Measurements from ENCODE around the gene TBC1D2B. TPM values are rescaled to one million over a fixed set of nuclear protein-coding genes. Genes with fewer than 3 reads are reported as not detected.

TBC1D2B gene
- total and polyA plus RNA-seq, 8 donors = 9.3 to 61.7 (median 38.8) TPM

DNA sequence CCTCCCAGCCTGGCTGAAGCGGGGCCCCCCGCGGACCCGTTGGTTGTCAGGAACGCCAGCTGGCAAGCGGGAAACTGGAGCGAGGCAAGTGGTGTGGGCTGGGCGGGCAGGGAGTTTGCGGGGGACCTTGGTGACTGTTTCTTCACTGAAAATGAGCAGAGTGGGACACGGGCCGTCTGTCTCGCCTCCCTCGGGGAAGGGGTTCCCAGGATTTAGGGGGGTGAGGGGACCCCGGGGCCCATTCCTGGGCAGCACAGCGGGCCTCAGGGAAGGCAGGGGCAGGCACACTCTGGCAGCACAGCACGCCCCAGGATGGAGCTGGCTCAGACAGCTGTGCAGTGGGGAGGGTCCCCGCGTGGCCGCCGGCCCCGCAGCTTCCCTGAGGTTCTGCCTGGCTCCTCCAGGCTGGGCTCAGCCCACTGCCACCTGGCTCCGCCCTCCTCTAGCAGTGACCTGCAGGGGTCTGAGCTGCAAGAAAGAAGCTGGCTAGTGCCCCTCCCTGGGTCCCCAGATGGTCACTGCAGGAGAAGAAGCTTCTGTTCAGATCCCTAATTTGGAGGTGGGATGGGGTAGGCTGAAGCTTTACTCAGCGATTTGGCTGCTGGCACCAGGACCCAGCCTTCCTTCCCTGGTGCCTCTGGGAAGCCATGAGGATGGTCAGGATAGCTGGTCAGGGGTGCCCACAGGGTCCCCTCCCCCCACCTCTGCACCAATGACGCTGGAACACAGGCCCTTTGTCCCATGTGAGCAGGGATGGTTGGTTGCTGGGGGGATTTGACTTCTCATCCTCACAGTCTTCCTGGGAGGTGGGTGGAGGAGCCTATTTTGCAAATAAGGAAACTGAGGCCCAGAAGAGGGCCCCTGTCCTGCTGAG lies 90.4 kb downstream of the TBC1D2B start:
- intact Hi-C loops (cut with DNase I; ENCODE audit: low total_unique reads) = no loop called here
- 42 to 58% (median 52%) methylated on average over 11 to 24 of the region's 24 CpGs for WGBS, 5 donors
- no peak for DNase-seq
- no peaks in the 10 kb centered on the region for H3K36me3 ChIP-seq
- TF ChIP-seq POLR2A (IDR thresholded peaks at IDR 0.05) = no peak
- TF ChIP-seq, protein P1, sequence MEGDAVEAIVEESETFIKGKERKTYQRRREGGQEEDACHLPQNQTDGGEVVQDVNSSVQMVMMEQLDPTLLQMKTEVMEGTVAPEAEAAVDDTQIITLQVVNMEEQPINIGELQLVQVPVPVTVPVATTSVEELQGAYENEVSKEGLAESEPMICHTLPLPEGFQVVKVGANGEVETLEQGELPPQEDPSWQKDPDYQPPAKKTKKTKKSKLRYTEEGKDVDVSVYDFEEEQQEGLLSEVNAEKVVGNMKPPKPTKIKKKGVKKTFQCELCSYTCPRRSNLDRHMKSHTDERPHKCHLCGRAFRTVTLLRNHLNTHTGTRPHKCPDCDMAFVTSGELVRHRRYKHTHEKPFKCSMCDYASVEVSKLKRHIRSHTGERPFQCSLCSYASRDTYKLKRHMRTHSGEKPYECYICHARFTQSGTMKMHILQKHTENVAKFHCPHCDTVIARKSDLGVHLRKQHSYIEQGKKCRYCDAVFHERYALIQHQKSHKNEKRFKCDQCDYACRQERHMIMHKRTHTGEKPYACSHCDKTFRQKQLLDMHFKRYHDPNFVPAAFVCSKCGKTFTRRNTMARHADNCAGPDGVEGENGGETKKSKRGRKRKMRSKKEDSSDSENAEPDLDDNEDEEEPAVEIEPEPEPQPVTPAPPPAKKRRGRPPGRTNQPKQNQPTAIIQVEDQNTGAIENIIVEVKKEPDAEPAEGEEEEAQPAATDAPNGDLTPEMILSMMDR (IDR thresholded peaks at IDR 0.05) = no peak
- no peak for TF ChIP-seq POLR2AphosphoS5 (IDR thresholded peaks at IDR 0.05)
- TF ChIP-seq EP300 (IDR thresholded peaks at IDR 0.05) = no peak
- H3K4me3 ChIP-seq = no peak overlapping the region
- H3K9me3 ChIP-seq = no peaks in the 10 kb centered on the region
- H3K27me3 ChIP-seq = peaks cover 0 to 11% (median 7%) of the 10 kb centered on the region in 3 donors
- peaks cover 17 to 51% (median 46%) of the 10 kb centered on the region in 4 donors for H3K4me1 ChIP-seq
- H3K27ac ChIP-seq = no peak overlapping the region

DNA sequence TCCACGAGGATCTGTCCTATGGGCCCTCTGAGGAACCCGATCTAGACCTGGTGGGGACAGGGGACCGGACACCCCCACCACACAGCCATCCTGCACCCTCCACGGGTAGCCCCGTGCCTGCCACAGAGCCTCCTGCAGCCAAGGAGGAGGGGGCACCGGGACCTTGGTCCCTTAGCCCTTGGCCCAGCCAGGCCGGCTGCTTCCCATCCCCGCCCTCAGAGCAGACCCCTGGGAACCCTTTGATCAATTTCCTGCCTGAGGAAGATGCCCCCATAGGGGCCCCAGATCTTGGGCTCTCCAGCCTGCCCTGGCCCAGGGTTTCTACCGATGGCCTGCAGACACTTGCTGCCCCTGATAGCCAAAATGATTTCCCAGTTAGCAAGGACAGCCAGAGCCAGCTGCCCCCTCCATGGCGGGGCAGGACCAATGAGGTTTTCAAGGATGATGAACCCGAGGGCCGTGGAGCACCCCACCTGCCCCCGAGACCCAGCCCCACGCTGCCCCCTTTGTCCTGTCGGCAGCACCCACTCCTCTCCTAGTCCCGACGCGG lies 91.5 kb downstream of the TBC1D2B start:
- WGBS, 5 donors = 71 to 87% (median 79%) methylated on average over 13 to 18 of the region's 18 CpGs

DNA sequence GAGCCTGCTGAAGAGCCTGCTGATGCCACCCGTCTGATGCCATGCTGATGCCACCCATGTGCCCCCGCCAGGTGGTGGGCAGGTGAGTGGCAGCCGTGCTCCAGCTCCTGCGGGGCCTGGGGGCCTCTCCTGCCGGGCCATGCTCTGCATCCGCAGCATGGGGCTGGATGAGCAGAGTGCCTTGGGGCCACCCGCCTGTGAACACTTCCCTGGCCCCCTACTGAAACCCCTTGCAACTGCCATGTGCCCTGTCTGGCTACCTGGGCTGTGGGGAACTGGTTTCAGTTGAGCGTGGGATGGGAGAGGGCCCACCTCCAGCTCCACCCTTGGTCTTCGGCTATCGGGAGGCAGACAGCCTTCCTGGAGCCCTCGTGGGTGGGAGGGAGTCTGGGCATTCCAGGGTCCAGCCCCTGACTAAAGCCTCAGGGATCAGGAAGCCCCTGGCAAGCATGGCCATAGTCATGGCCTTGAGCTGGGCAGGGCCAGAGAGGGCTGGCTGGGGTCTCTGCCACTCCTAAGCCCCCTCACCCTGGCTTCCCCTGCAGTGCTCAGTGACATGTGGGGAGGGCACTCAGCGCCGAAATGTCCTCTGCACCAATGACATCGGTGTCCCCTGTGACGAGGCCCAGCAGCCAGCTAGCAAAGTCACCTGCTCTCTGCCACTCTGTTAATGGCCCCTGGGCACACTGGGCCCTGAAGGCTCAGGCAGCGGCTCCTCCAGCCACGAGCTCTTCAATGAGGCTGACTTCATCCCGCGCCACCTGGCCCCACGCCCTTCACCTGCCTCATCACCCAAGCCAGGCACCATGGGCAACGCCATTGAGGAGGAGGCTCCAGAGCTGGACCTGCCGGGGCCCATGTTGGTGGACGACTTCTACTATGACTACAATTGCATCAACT lies 92.2 kb downstream of the TBC1D2B start:
- 91 to 97% (median 92%) methylated on average over 4 to 23 of the region's 23 CpGs for WGBS, 5 donors
- TF ChIP-seq POLR2A (IDR thresholded peaks at IDR 0.05) (no peak), EP300 (IDR thresholded peaks at IDR 0.05) (no peak), POLR2AphosphoS5 (IDR thresholded peaks at IDR 0.05) (no peak)
- TF ChIP-seq, protein P1 (IDR thresholded peaks at IDR 0.05) = no peak
- no peak overlapping the region for H3K27ac ChIP-seq
- H3K9me3 ChIP-seq = no peaks in the 10 kb centered on the region
- no peak overlapping the region for H3K4me3 ChIP-seq
- intact Hi-C loops (cut with DNase I; ENCODE audit: low total_unique reads) = no loop called here
- H3K36me3 ChIP-seq = no peaks in the 10 kb centered on the region
- peaks cover 0 to 33% (median 27%) of the 10 kb centered on the region in 4 donors for H3K4me1 ChIP-seq
- DNase-seq = no peak
- H3K27me3 ChIP-seq = peaks cover 0 to 11% (median 7%) of the 10 kb centered on the region in 3 donors

More for the DNA sequence above, 91.5 kb downstream of the TBC1D2B start:
- H3K27ac ChIP-seq = no peak overlapping the region
- no peak for TF ChIP-seq EP300 (IDR thresholded peaks at IDR 0.05)
- no peak for TF ChIP-seq POLR2AphosphoS5 (IDR thresholded peaks at IDR 0.05)
- TF ChIP-seq POLR2A (IDR thresholded peaks at IDR 0.05) = no peak
- TF ChIP-seq, protein P1 (IDR thresholded peaks at IDR 0.05) = no peak
- H3K4me1 ChIP-seq = peaks cover 6 to 40% (median 35%) of the 10 kb centered on the region in 4 donors
- intact Hi-C loops (cut with DNase I; ENCODE audit: low total_unique reads) = no loop called here
- DNase-seq = no peak
- no peaks in the 10 kb centered on the region for H3K9me3 ChIP-seq
- no peaks in the 10 kb centered on the region for H3K36me3 ChIP-seq
- no peak overlapping the region for H3K4me3 ChIP-seq
- peaks cover 0 to 11% (median 7%) of the 10 kb centered on the region in 3 donors for H3K27me3 ChIP-seq

DNA sequence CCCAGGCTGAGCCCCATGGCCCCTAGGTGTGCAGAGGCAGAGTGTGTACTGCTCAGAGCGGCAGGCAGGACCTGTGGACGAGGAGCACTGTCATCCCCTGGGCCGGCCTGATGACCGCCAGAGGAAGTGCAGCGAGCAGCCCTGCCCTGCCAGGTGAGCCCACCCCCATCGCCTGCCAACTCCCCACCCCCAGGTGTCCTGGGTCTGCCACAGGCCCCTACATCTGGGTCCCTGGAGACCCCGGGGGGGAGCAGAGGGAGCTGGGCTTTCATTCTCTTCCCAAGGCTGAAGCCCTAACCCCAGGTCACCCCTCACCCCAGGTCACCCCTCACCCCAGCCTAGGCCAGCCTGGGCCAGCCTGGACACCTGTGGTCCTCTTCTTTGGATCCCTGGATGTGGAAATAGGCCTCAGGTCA lies 93.1 kb downstream of the TBC1D2B start:
- TF ChIP-seq POLR2AphosphoS5 (IDR thresholded peaks at IDR 0.05) = no peak
- TF ChIP-seq EP300 (IDR thresholded peaks at IDR 0.05) = no peak
- TF ChIP-seq POLR2A (IDR thresholded peaks at IDR 0.05) = no peak
- TF ChIP-seq, protein P1 (IDR thresholded peaks at IDR 0.05) = no peak
- no peaks in the 10 kb centered on the region for H3K9me3 ChIP-seq
- no peaks in the 10 kb centered on the region for H3K36me3 ChIP-seq
- no peak overlapping the region for H3K4me3 ChIP-seq
- no peak overlapping the region for H3K27ac ChIP-seq
- DNase-seq = no peak
- peaks cover 0 to 25% (median 19%) of the 10 kb centered on the region in 4 donors for H3K4me1 ChIP-seq
- WGBS, 5 donors = 86 to 97% (median 94%) methylated on average over 2 to 6 of the region's 7 CpGs
- intact Hi-C loops (cut with DNase I; ENCODE audit: low total_unique reads) = no loop called here
- peaks cover 0 to 11% (median 7%) of the 10 kb centered on the region in 3 donors for H3K27me3 ChIP-seq

Measured in stomach (tissue), 9 donors.